CD4-positive, alpha-beta T cell treated with Interleukin-10 for 1 hour (primary cell): ENCODE data around the gene RPS16.
A peak's percentile ranks its signal among the peaks of the same experiment; 100 is the strongest.

Source experiments
- DNase-seq: peaks from one replicate; pipeline ENCODE4 v3.0.0-alpha.2; 2020

RPS16 gene

DNA sequence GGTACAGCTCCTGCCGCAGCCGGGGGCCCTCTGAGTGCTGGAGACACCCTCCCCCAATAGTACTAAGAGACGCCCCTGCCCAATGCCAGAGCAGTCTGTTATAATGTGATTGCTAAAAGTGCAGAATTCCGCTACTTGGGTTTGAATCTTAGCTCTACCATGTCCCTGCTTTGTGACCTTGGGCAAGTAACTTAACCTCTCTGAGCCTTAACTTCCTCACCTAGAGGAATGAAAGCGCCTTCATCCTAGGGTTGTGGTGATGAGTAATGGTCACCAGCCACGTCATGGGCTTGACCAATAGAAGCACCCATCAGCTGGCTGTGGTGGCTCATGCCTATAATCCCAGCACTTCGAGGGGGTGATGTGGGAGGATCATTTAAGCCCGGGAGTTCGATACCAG is 16.7 kb downstream of the RPS16 start:
- DNase-seq = no peak

DNA sequence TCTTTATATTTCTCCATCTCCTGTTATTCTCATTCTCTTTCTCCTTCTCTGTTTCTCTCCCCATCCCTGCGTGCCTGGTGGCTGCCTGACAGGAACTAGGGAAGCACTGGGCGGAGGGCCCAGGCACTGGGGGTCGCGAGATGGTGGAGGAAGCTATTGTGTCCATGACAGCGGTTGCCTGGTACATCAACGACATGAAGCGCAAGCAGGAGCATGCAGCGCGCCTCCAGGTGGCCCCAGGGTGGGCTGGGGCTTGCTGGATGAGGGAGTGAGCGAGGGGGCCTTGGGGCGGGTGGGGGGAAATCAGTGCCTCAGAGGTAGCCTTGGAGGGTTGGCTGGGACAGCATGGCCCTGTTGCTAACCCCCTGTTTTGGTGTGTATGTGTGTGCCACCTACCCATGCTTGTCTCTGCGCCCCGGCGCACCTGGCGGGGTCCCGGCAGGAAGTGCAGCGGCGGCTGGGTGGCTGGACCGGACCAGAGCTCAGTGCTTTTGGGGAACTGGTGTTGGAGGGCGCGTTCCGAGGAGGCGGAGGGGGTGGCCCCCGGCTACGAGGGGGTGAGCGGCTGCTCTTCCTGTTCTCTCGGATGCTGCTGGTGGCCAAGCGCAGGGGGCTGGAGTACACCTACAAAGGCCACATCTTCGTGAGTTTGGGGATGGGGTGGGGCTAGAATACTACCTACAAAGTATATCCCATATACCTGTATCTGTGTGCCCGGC is 18.1 kb downstream of the RPS16 start:
- DNase-seq = no peak

DNA sequence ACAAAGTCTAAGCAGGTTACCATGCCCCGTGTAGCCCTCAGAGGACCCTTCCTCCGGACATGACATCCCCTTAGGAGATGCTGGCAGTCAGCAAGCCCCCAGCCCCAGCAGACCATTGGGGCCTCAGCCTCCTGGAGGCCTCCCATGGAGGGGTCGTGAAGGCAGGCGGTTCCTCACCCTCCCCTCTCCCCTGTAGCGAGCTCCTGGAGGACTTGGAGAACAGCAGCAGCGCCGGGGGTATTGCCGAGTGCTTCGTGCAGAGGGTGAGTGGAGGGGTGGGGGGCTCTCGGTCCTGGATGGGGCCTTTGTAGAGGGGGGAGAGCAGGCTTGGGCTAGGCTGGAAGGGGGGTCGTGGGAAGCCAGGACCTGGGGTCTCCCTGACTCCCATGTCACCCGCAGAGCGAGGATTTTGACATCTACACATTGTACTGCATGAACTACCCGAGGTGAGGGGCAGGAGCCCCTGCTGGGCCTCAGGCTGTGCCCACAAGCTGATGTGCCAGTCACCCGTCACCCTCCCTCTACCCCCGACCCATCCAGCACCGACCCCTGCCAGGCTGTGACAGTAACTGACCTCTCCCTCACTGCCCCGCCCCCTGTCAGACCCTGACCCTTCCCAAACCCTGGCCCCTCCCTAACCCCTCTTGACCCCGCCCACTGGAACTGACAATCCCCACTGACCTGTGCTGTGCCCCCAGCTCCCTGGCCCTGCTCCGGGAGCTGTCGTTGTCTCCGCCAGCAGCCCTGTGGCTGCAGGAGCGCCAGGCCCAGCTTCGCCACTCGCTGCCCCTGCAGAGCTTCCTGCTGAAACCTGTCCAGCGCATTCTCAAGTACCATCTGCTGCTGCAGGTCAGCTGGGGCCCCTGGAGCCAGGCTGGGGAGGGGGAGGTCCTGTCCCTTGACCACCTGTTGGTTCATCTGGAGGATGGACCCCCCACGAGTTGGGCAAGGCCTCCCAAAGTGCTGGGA is 19.3 kb downstream of the RPS16 start:
- no peak for DNase-seq

DNA sequence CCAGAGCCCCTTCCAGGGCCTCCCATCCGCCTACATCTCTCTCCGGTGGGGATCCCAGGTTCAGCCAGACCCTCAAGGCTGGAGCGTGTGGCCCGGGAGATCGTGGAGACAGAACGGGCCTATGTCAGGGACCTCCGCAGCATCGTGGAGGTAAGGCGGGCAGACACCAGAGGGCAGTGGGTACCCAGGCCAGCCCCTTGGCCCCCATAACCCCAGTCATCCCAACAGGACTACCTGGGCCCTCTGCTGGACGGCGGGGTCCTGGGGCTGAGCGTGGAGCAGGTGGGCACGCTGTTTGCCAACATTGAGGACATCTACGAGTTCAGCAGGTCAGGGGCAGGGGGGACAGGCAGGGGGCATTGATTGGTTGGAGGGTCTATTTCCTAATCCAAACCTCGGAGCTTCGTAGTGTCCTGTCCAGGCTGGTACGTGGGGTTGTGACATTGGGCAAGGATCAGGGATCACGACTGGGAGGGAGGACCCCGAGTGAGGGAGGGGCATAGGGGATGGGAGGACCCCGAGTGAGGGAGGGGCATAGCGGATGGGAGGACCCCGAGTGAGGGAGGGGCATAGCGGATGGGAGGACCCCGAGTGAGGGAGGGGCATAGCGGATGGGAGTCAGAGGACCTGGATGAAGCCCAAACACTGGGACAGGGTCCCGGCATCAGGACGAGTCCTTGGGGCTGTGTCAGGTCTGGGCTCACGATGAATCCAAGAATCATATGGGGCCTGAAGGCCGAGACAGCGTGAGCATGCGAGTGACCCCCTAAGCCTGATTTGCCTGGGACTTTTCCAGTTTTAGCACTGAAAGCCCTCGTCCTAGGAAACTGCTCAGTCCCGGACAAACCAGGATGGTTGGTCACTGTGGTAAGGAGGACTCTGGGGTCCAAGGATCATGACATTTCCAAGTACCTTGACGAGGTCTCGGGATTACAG is 20.4 kb downstream of the RPS16 start:
- no peak for DNase-seq

DNA sequence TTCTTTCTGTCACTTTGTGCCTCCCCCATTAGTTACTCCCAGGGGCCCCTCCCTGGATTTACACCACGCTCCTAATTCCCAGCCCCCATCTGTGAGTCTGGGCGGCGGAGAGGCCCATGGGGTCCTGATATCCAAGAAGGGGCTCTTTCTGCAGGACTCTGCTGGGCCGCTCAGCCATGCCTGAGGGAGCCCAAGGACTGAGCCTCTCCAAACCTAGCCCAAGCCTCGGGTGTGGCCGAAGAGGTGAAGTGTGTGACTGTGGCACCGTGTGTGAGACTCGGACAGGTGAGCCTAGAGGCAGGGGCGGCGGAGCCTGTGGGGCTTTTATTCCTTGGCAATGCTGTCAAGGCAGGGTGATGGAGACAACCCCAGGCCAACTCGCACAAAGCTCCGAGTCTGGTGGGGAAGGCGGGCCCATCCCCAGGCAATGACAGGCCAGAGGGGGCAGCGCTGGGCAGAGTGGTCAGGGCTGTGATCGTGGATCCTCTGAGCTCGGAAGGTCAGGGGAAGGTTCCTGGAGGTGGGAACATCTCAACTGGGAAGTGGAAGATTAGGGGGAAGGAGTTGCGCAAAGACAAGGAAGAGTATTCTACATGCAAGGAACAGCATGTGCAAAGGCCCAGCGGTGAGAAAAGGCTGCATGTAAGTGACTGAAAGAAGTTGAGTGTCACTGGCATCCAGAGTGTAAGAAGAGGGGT is 21.7 kb downstream of the RPS16 start:
- DNase-seq = peak; percentile 46

DNA sequence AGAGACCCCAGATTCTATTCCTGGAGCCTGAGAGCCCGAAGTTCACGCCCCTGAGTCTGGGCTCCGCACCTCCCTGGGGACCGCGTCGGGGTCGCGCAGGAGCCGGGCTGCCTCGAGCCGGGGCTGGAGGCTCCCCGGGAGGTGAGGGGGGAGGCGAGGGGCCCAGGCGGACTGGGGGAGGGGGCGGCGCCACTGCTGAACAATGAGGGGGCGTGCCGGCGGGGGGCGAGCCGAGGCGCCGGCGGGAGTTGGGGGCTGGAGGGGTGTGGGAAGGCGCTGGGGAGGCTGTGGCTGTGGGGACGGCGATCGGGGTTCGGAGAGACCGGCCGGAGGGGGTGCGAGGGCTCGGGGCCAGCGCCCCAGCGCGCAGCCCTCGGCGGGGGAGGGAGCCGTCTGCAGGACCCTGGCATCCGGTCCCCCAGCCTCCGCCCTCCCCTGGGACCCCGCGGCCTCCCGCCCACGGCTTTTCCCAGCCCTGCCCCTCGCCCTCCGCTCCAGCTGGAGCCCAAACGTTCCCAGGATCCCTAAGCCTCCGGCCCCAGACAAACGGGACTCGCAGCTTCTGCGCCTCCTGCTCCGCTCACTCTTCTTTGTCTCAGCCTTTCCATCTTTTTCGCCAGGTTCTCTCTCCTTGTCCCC is 22.4 kb downstream of the RPS16 start:
- DNase-seq = peak; percentile 59

DNA sequence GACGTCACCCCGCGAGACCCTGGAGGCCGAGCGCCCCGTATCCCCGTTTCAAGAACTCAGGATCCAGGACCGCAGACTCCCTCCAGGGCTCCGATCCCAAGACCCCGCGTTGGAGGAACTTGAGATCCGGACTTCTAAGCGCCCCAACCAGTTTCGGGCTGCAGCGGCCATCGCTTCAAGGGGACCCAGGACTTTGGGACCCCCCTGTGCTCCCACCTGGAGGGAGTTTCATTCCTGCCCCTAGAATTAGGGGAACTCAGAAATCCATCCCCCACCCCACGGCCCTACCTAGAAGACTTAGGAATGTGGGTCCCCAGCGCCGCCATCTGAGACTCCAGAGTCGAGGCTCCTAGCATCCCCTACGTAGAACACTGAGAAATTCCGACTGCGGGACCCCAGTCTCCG is 22.9 kb downstream of the RPS16 start:
- no peak for DNase-seq

DNA sequence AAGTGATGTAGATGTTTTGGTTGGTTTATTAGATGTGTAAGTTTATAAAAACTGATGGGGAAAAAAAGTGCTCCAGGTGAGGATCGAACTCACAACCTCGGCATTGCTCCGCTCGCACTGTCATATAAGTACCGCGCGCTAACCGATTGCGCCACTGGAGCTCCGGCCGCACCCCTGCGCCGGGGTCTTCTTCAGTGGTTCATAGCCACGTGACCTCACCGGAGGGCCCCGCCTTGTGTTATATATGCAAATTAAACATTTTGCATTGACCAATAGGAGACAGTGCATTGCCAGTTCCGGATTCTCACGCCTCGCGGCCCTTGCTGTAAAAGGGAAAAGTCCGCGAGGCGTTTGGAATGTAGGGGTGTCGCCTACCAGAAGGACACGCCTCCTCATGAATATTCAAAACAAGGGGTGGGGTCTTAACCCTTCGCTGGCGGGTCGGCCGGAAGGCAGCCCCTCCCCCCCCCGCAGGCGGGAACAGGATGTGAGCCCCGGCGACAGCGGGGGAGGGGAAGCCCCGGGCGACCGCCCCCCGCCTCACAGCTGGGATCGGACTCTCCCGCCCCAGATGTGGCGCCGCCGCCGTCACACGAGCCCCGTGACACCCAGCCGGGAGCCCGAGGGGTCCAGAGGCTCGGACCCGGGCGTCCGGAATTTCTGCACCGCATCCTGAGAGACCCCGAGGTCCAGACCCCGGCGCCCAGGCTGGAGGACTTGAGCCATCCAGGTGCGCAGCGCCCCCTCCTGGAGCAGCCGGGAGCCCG is 23.5 kb downstream of the RPS16 start, which contains the start of gene PLEKHG2:
PLEKHG2 (plus strand) TSS at position 570 of the 767 bp plus-strand sequence. CDS start 1,418 bp downstream, outside the sequence.
- peak; percentile 98 for DNase-seq

DNA sequence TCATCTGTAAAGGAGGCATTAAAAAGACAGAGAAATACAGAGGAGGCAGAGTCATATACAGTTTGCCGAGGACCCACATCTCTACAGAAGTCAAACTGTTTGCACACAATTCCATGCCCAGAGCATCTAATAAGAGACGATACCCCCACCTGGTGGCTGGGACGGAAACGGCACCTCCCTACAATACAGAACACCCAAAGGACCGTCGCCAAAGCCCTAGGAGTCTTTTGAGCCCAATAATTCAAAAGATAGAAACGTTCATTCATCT is 24.0 kb downstream of the RPS16 start:
- DNase-seq = peak; percentile 94

DNA sequence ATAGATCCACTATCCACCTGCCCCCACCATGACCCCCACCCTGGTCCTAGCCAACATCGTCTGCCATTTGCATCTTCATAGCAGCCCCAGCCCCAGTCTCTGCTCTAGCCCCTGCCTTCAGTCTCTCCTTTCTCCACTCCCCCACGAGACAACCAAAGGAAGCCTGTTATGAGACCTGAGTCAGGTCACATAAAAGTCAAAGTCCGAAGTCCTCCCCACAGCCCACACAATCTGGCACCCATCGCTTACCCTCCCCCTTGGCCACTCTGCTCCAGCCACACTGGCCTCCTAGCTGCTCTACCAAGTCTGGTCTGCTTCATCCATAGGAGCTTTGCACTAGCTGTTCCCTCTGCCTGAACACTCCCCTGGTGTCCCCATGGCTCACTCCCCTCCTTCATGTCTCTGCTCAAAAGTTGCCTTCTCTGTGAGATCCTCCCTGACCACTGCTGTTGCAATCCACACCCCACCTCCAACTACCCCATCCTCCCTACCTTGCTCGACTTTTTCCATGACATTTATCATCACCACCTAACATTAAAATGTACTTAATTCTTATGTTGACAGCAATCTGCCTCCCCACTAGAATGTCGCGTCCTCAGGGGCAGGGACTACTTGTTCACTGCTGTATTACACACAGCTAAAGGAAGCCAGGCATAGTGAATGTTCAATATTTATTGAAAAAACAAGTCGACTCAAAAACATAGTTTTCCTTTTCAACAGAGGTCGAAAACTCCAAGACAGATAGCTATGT is 24.5 kb downstream of the RPS16 start:
- DNase-seq = peak; percentile 83

DNA sequence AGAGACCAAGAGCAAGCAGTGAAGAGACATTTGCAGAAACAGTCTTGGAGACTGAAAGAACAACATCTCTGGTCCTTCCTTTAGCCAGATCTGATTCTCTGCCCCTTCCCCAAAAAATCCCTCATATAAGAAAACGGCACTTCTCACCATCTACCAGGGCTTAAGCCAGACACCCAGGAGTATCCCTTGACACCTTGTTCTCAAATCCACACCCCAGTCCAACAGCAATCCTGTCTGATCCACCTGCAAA is 25.0 kb downstream of the RPS16 start:
- DNase-seq = no peak

DNA sequence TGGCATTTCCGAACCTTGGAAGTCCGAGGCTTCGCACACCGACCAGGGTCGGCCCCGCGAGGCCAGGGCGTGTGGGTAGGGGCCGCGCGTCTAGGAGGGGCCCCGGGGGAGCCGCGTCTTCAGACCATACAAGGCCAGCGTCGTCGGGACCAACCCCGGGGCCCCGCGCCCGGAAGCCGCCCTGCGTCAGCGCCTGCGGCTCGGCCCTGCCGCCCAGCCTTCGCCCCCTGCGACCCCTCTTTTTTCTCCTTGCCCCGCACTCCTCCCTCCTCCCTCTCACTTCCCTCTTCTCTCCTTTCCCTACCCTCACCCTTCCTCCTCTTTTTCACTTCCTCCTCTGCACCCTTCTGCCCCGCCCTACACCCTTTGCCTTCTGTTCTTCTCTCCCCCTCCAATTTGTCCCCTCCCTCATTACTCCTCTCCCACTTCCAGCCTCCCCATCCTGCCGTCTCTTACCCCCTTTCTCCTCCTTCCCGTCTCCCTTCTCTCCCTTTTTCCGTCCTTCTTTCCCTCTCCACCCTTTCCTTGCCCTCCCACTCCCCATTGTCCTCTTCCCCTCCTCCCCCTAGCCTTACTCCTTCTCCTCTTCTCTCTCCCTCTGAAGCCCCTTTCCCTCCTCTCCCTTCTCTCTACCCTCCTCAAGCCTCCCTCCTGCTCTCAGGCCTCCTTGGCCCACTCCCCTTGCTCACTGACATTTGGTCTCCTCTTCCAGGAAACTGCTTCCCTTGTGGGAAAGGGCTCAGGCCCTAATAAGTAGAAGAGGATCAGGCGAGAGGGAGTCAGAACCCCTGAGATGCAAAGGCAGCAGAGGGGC is 25.5 kb downstream of the RPS16 start:
- DNase-seq = no peak

DNA sequence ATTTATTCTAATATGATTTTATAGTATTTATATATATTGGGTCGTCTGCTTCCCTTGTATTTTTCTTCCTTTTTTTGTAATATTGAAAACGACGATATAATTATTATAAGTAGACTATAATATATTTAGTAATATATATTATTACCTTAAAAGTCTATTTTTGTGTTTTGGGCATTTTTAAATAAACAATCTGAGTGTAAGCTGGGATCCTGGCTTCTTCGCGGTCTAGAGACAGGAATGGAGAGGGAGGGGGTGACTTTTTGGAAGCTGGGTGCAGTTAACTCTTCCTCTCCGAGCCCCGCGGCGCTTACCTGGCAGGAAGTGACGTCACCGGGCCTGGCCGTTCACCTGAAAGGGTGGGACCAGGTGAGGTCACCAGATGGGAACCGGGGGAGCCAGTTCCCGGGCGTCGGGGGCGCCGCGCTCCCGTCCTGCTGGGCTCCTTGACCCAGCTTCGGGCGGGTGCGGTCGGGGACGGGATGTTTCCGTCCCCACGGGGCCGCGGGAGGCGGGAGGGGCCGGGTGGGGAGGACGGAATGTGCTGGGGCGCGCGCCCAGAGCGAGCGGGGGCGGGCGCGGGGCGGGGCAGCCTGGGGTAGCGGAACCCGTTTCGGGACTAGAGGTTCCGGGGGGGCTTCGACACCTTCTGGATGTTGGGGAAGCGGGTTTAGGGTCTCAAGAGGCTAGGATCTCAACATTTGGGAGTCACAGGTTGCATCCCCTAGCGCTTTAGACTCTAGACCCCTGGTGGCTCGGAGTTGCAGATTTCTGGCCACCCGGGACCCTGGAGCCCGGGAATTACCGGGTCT is 26.3 kb downstream of the RPS16 start:
- peak; percentile 96 for DNase-seq

DNA sequence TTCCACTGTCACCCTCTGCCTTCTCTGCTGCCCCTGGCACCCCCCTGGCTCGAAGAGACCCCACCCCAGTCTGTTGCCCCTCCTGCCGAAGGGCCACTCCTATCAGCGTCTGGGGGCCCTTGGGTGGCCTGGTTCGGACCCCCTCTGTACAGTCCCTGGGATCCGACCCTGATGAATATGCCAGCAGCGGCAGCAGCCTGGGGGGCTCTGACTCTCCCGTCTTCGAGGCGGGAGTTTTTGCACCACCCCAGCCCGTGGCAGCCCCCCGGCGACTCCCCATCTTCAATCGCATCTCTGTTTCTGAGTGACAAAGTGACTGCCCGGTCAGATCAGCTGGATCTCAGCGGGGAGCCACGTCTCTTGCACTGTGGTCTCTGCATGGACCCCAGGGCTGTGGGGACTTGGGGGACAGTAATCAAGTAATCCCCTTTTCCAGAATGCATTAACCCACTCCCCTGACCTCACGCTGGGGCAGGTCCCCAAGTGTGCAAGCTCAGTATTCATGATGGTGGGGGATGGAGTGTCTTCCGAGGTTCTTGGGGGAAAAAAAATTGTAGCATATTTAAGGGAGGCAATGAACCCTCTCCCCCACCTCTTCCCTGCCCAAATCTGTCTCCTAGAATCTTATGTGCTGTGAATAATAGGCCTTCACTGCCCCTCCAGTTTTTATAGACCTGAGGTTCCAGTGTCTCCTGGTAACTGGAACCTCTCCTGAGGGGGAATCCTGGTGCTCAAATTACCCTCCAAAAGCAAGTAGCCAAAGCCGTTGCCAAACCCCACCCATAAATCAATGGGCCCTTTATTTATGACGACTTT is 27.1 kb downstream of the RPS16 start:
- peak; percentile 82 for DNase-seq

DNA sequence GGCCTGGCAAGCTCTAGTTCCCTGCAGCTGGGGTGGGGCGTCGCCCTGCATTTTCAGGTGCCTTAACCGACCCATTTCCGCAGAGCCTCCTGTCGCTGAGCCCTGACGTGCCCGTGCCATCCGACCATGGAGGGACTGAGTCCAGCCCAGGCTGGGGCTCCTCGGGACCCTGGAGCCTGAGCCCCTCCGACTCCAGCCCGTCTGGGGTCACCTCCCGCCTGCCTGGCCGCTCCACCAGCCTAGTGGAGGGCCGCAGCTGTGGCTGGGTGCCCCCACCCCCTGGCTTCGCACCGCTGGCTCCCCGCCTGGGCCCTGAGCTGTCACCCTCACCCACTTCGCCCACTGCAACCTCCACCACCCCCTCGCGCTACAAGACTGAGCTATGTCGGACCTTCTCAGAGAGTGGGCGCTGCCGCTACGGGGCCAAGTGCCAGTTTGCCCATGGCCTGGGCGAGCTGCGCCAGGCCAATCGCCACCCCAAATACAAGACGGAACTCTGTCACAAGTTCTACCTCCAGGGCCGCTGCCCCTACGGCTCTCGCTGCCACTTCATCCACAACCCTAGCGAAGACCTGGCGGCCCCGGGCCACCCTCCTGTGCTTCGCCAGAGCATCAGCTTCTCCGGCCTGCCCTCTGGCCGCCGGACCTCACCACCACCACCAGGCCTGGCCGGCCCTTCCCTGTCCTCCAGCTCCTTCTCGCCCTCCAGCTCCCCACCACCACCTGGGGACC is 27.9 kb downstream of the RPS16 start:
- peak; percentile 78 for DNase-seq

DNA sequence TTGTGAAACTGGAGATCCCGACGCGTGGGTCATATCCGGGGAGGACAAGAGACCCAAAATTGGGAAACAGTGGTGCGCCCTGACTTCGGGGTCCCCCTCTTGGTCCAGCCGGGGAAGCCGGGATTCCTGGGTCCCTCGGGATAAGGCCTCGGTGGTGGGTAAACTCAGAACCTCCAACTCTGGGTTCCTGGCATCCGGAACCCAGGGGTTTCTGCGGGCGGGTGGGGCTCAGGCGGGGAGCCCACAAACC is 28.4 kb downstream of the RPS16 start:
- DNase-seq = no peak

DNA sequence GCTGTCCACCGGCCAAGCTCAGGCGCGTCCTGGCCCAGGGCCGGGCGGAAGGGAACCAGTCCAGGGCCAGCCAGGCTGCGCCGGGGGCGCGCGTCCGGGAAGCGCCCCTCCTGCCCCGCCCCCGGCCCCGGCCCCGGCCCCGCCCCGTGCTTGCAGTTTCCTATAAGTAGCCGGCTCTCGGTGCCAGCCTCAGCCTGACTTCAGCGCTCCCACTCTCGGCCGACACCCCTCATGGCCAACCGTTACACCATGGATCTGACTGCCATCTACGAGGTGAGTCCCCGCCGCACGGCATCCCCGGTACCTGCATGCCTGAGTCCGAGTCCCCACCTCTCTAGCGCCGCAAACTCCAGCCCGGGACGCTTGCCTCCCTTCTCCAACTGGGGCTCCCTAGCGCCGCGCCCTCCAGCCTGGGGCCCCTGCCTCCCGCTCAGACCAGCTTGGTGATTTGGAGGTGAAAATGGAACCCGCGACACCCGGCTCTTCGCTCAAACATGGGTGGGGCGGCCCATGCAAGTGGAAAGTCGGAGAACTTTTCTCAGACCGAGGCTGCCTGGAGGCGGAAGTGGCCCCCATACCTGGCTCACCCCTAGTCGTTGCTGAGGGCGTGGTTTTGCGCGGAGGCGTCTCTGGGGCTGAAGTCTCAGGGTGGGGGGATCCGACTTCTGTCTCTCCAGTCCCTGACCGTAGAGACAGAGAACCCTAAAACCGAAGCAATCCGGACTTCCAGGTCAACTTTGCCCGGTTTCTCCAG is 28.9 kb downstream of the RPS16 start, which contains the start of gene ZFP36:
ZFP36 (plus strand) TSS at position 192 of the 754 bp plus-strand sequence; CDS start at position 250, 58 bp downstream.
- DNase-seq = peak; percentile 95
